IMR-90 (cell line): ENCODE results near the gene H6PD. TPM values are rescaled to one million over a fixed set of nuclear protein-coding genes. Genes with fewer than 3 reads are reported as not detected.

Experiments used
- ATAC-seq: fragments of 200-7000 bp; cut with Tn5 transposase; 2 replicates; pipeline ENCODE4 v1.9.1; 2020; ENCODE audit warnings: low read depth, mild to moderate bottlenecking, moderate library complexity
- BruUV-seq: library from RNA; stranded (reverse); fragments of 400-500 nt; replicated peaks from 2 replicates; lab custom pipeline; 2021; lab: Mats Ljungman, UMichigan
- CTCF ChIA-PET: fragments of 300-600 bp; formaldehyde crosslinking; extraction: SDS; loops from one replicate; lab custom pipeline; 2021; ENCODE audit warnings: antibody characterized with exemption; lab: Yijun Ruan, JAX
- POLR2A ChIA-PET: fragments of 300-600 bp; sonication (Branson Sonifier 250); formaldehyde crosslinking; loops from one replicate; lab custom pipeline; 2022; ENCODE audit warnings: antibody characterized with exemption; ENCODE audit not compliant: unreplicated experiment; lab: Charles Lee
- DNase-seq: peaks from one replicate; pipeline ENCODE4 v3.0.0; 2013
- H2AFZ ChIP-seq: replicated peaks from 2 replicates; pipeline ENCODE3; 2013; ENCODE audit warnings: low read length, mild to moderate bottlenecking; ENCODE audit not compliant: poor library complexity
- H2AK5ac ChIP-seq: 2 replicates; pipeline ENCODE4 v1.6.1; 2013; ENCODE audit warnings: low read depth, low read length, inconsistent platforms
- H2AK9ac ChIP-seq: replicated peaks from 2 replicates; pipeline ENCODE3; 2013; ENCODE audit warnings: mild to moderate bottlenecking, low read depth, low read length, moderate library complexity; ENCODE audit not compliant: poor library complexity
- H2BK120ac ChIP-seq: 2 replicates; pipeline ENCODE4 v1.6.1; 2013; ENCODE audit warnings: low read depth, low read length, inconsistent platforms
- H2BK15ac ChIP-seq: 3 replicates; pipeline ENCODE4 v1.6.1; 2013; ENCODE audit warnings: low read depth, low read length, inconsistent platforms
- H2BK20ac ChIP-seq: 2 replicates; pipeline ENCODE4 v1.6.1; 2013; ENCODE audit warnings: low read depth, mild to moderate bottlenecking, inconsistent platforms, low read length, moderate library complexity
- H2BK5ac ChIP-seq: 2 replicates; pipeline ENCODE4 v1.6.1; 2013; ENCODE audit warnings: mild to moderate bottlenecking, low read depth, low read length, inconsistent platforms; ENCODE audit not compliant: poor library complexity, severe bottlenecking
- H3K14ac ChIP-seq: replicated peaks from 2 replicates; pipeline ENCODE4 v1.6.1; 2013; ENCODE audit warnings: low read depth, low read length, inconsistent platforms
- H3K18ac ChIP-seq: 2 replicates; pipeline ENCODE4 v1.6.1; 2013; ENCODE audit warnings: low read depth, low read length, control low read depth
- H3K23ac ChIP-seq: 2 replicates; pipeline ENCODE4 v1.6.1; 2013; ENCODE audit warnings: low read depth, low read length, inconsistent platforms
- H3K27ac ChIP-seq: 2 replicates; pipeline ENCODE4 v1.5.1; 2013; ENCODE audit warnings: mild to moderate bottlenecking, control low read depth, low read length; ENCODE audit not compliant: insufficient read depth
- H3K27me3 ChIP-seq: 2 replicates; pipeline ENCODE4 v1.6.1; 2013; ENCODE audit warnings: low read length; ENCODE audit not compliant: control insufficient read depth, insufficient read depth
- H3K36me3 ChIP-seq: 2 replicates; pipeline ENCODE4 v1.6.1; 2013; ENCODE audit warnings: low read length, mixed read lengths; ENCODE audit not compliant: control insufficient read depth, insufficient read depth
- H3K4ac ChIP-seq: 2 replicates; pipeline ENCODE4 v1.6.1; 2013; ENCODE audit warnings: low read depth, low read length, inconsistent platforms
- H3K4me1 ChIP-seq: 2 replicates; pipeline ENCODE4 v1.6.1; 2013; ENCODE audit warnings: low read length, mixed read lengths; ENCODE audit not compliant: control insufficient read depth, insufficient read depth
- H3K4me2 ChIP-seq: 2 replicates; pipeline ENCODE4 v1.6.1; 2013; ENCODE audit warnings: low read depth, mild to moderate bottlenecking, control low read depth, low read length, moderate library complexity
- H3K4me3 ChIP-seq: 2 replicates; pipeline ENCODE4 v1.5.1; 2013; ENCODE audit warnings: low read depth, mild to moderate bottlenecking, control low read depth, low read length, moderate library complexity; ENCODE audit not compliant: insufficient read depth
- H3K56ac ChIP-seq: 2 replicates; pipeline ENCODE4 v1.6.1; 2013; ENCODE audit warnings: low read length, inconsistent platforms; ENCODE audit not compliant: insufficient read depth; ENCODE audit errors: extremely low read depth
- H3K79me1 ChIP-seq, 2 experiments: 2 replicates each; pipeline ENCODE4 v1.6.1; 2013; ENCODE audit warnings: low read length in 2 of 2, inconsistent platforms in 1 of 2, low read depth in 1 of 2
- H3K9ac ChIP-seq: 2 replicates; pipeline ENCODE4 v1.6.1; 2013; ENCODE audit warnings: low read depth, low read length, control low read depth
- H3K9me1 ChIP-seq: 2 replicates; pipeline ENCODE4 v1.6.1; 2013; ENCODE audit warnings: low read length, inconsistent platforms; ENCODE audit not compliant: insufficient read depth
- H3K9me3 ChIP-seq: 2 replicates; pipeline ENCODE4 v1.6.1; 2013; ENCODE audit warnings: low read length; ENCODE audit not compliant: control insufficient read depth, insufficient read depth
- H4K20me1 ChIP-seq: 2 replicates; pipeline ENCODE4 v1.6.1; 2013; ENCODE audit warnings: low read length, inconsistent platforms; ENCODE audit not compliant: insufficient read depth
- H4K5ac ChIP-seq: 2 replicates; pipeline ENCODE4 v1.6.1; 2013; ENCODE audit warnings: mild to moderate bottlenecking, low read depth, low read length, control low read depth
- H4K8ac ChIP-seq, 2 experiments: 2 replicates each; pipeline ENCODE4 v1.6.1; 2013; ENCODE audit warnings: low read depth in 2 of 2, low read length in 2 of 2, control low read depth in 1 of 2, inconsistent platforms in 1 of 2
- H4K91ac ChIP-seq: 2 replicates; pipeline ENCODE4 v1.6.1; 2013; ENCODE audit warnings: low read depth, low read length, inconsistent platforms; ENCODE audit not compliant: insufficient read depth
- BHLHE40 ChIP-seq: fragments of 150-350 bp; IDR thresholded peaks from 2 replicates; pipeline ENCODE4 v1.6.1; 2016; ENCODE audit warnings: mild to moderate bottlenecking, low read depth, low read length
- CEBPB ChIP-seq: IDR thresholded peaks from 2 replicates; pipeline ENCODE4 v1.6.1; 2012; ENCODE audit warnings: low read depth, low read length, improper control_type of control experiment
- CHD1 ChIP-seq: IDR thresholded peaks from 2 replicates; pipeline ENCODE4 v1.6.1; 2012; ENCODE audit warnings: low read depth, low read length, improper control_type of control experiment
- ELK1 ChIP-seq: fragments of 150-350 bp; IDR thresholded peaks from 2 replicates; pipeline ENCODE4 v1.6.1; 2016; ENCODE audit warnings: low read depth, mild to moderate bottlenecking, low read length, moderate library complexity, borderline replicate concordance
- FOS ChIP-seq: fragments of 150-350 bp; IDR thresholded peaks from 2 replicates; pipeline ENCODE4 v1.6.1; 2016; ENCODE audit warnings: low read depth, low read length
- MAFK ChIP-seq: IDR thresholded peaks from 2 replicates; pipeline ENCODE4 v1.6.1; 2012; ENCODE audit warnings: low read depth, low read length, improper control_type of control experiment
- MAZ ChIP-seq: IDR thresholded peaks from 2 replicates; pipeline ENCODE4 v1.6.1; 2012; ENCODE audit warnings: low read depth, mild to moderate bottlenecking, low read length, improper control_type of control experiment, moderate library complexity, borderline replicate concordance
- MXI1 ChIP-seq: IDR thresholded peaks from 2 replicates; pipeline ENCODE4 v1.6.1; 2012; ENCODE audit warnings: low read depth, mild to moderate bottlenecking, low read length, moderate library complexity, borderline replicate concordance
- NFE2L2 ChIP-seq: fragments of 150-350 bp; IDR thresholded peaks from 2 replicates; pipeline ENCODE4 v1.6.1; 2016; ENCODE audit warnings: low read depth, mild to moderate bottlenecking, low read length
- POLR2A ChIP-seq: IDR thresholded peaks from 2 replicates; pipeline ENCODE4 v1.6.1; 2012; ENCODE audit warnings: mild to moderate bottlenecking, low read depth, low read length
- RAD21 ChIP-seq: IDR thresholded peaks from 2 replicates; pipeline ENCODE4 v1.6.1; 2012; ENCODE audit warnings: low read length, improper control_type of control experiment
- RCOR1 ChIP-seq: IDR thresholded peaks from 2 replicates; pipeline ENCODE4 v1.6.1; 2012; ENCODE audit warnings: mild to moderate bottlenecking, low read length, improper control_type of control experiment; ENCODE audit not compliant: insufficient replicate concordance
- RFX5 ChIP-seq: IDR thresholded peaks from 2 replicates; pipeline ENCODE4 v1.8.0; 2012; ENCODE audit warnings: low read depth, mild to moderate bottlenecking, low read length, moderate library complexity
- SMC3 ChIP-seq: fragments of 150-350 bp; IDR thresholded peaks from 2 replicates; pipeline ENCODE4 v1.6.1; 2016; ENCODE audit warnings: low read depth, mild to moderate bottlenecking, antibody characterized with exemption, low read length, moderate library complexity
- USF2 ChIP-seq: fragments of 150-350 bp; IDR thresholded peaks from 2 replicates; pipeline ENCODE4 v1.6.1; 2017; ENCODE audit warnings: mild to moderate bottlenecking, antibody characterized with exemption, low read length, low read depth
- WGBS, 2 experiments: methylation state at CpG; one replicate each; pipeline versions ENCODE4 v1.1.5 to v1.1.7; 2013; ENCODE audit warnings: missing lambda C conversion rate in 2 of 2; ENCODE audit not compliant: insufficient read length in 1 of 2; ENCODE audit errors: extremely low coverage in 2 of 2; 5-methylcytosine and 5-hydroxymethylcytosine counted together
- dilution Hi-C: fragments of 300-500 bp; cut with HindIII; formaldehyde crosslinking; loops from one replicate; pipeline ENCODE4 v1.14.3; 2018; ENCODE audit warnings: low sequenced_read_pairs; ENCODE audit not compliant: unreplicated experiment
- in situ Hi-C: fragments of 300-500 bp; cut with MboI; formaldehyde crosslinking; loops from 3 replicates; pipeline ENCODE4 v1.14.3; 2019; ENCODE audit warnings: low sequenced_read_pairs, inconsistent platforms, mixed read lengths
- intact Hi-C: fragments of 100-400 bp; cut with micrococcal nuclease; formaldehyde crosslinking; loops from 2 replicates; pipeline ENCODE4 v1.10.0; 2022
- polyA plus RNA-seq, 3 experiments: library from polyadenylated mRNA; depleted of rRNA; stranded (reverse); fragments of >200 nt; gene quantifications; 2 replicates each; pipeline ENCODE4 v1.2.3, GENCODE V29; 2012; ENCODE audit warnings: low replicate concordance in 1 of 3
- total RNA-seq: library from RNA; depleted of rRNA; stranded (reverse); fragments of >200 nt; gene quantifications from 2 replicates; pipeline ENCODE4 v1.2.3, GENCODE V29; 2012

H6PD gene
- total and polyA plus RNA-seq, 2 of the 4 experiments (the other 2 are of a cell fraction) = 9.3 to 22.1 TPM

GRCh38 chr1:9267827-9268581 lies 33.4 kb downstream of the H6PD start:
- CTCF ChIA-PET = interaction anchor here (0.7 to 1.9 kb wide), 2 partner anchors 199 to 223 kb away, joined by 3 to 12 read pairs; no protein-coding TSS in a partner anchor
- POLR2A ChIA-PET = no interaction called here
- Histone ChIP-seq H3K4ac (no peak overlapping the region), H2BK15ac (no peak overlapping the region), H2AK9ac (no peak overlapping the region), H3K9me1 (no peaks in the 10 kb centered on the region; the same call in 1 of the 2 replicates), H4K8ac (no peak overlapping the region), H3K27me3 (no peaks in the 10 kb centered on the region), H3K18ac (no peak overlapping the region), H3K14ac (no peak overlapping the region), H3K4me2 (no peak overlapping the region), H3K56ac (no peak overlapping the region), H2AFZ (no peak overlapping the region), H3K36me3 (peaks cover 27% of the 10 kb centered on the region; the same call in 1 of the 2 replicates), H3K23ac (no peak overlapping the region), H3K4me1 (peaks cover 6% of the 10 kb centered on the region), H2BK120ac (no peak overlapping the region), H4K5ac (no peak overlapping the region), H2BK5ac (no peak overlapping the region), H4K91ac (no peak overlapping the region), H3K4me3 (no peak overlapping the region), H2BK20ac (no peak overlapping the region), H4K20me1 (no peaks in the 10 kb centered on the region), H2AK5ac (no peak overlapping the region), H3K27ac (no peak overlapping the region), H3K9me3 (no peaks in the 10 kb centered on the region), H3K9ac (no peak overlapping the region), H3K79me1 (peaks cover 0 to 12% of the 10 kb centered on the region in 2 experiments; a peak in 1 of 4 replicates)
- WGBS, 2 experiments = 100% methylated on average over 1 of the region's 7 CpGs; no CpG with 5 or more reads in 1 of the 2 experiments
- BruUV-seq = no TSS peak
- dilution Hi-C loops (no loop called here), in situ Hi-C loops (no loop called here), intact Hi-C loops (loop anchor here (1.0 to 5.0 kb wide), 4 partner anchors 21 to 223 kb away; no protein-coding TSS in a partner anchor)
- ATAC-seq (no peak), DNase-seq (no peak)
- TF ChIP-seq BHLHE40 = no peak
- TF ChIP-seq RAD21 = no peak
- no peak for TF ChIP-seq MXI1
- no peak for TF ChIP-seq RCOR1
- TF ChIP-seq CEBPB = no peak
- TF ChIP-seq ELK1 = no peak
- no peak for TF ChIP-seq USF2
- TF ChIP-seq POLR2A = no peak
- no peak for TF ChIP-seq RFX5
- no peak for TF ChIP-seq SMC3
- TF ChIP-seq MAZ = no peak
- no peak for TF ChIP-seq NFE2L2
- TF ChIP-seq FOS = no peak
- no peak for TF ChIP-seq CHD1
- TF ChIP-seq MAFK = no peak
